C4-2B (cell line): ENCODE data around the gene OSBPL2.

Experiments
- H3K27ac ChIP-seq: fragments of 450-650 bp; 2 replicates; pipeline ENCODE4 v1.5.1; 2017
- CTCF ChIP-seq: fragments of 450-650 bp; conservative IDR thresholded peaks from 2 replicates; pipeline ENCODE4 v1.5.1; 2017; ENCODE audit warnings: mild to moderate bottlenecking
- ZFX ChIP-seq: fragments of 450-650 bp; IDR thresholded peaks from 2 replicates; pipeline ENCODE4 v1.6.1; 2017

The OSBPL2 gene

GRCh38 chr20:62201173-62202082 is 36.9 kb upstream of the OSBPL2 start:
- TF ChIP-seq ZFX (no peak), CTCF (no peak)
- H3K27ac ChIP-seq = 0 out of 2 replicates have a peak overlapping the region, but pooled peaks have one; percentile 1

- TF ChIP-seq CTCF (no peak), ZFX (no peak)
Measured at GRCh38 chr20:62202083-62202395, 36.3 kb upstream of the OSBPL2 start.

GRCh38 chr20:62202676-62203377 is 35.5 kb upstream of the OSBPL2 start:
- TF ChIP-seq ZFX = no peak
- no peak for TF ChIP-seq CTCF
- H3K27ac ChIP-seq = no peak overlapping the region

More at GRCh38 chr20:62202083-62202395, 36.3 kb upstream of the OSBPL2 start:
- H3K27ac ChIP-seq = 0 out of 2 replicates have a peak overlapping the region, but pooled peaks have one; percentile 1

GRCh38 chr20:62203378-62204030 is 34.8 kb upstream of the OSBPL2 start:
- no peak overlapping the region for H3K27ac ChIP-seq
- TF ChIP-seq CTCF (no peak), ZFX (no peak)

GRCh38 chr20:62205618-62206387 is 32.5 kb upstream of the OSBPL2 start:
- TF ChIP-seq ZFX (no peak), CTCF (no peak)
- H3K27ac ChIP-seq = no peak overlapping the region

GRCh38 chr20:62206388-62206775 is 31.9 kb upstream of the OSBPL2 start:
- no peak overlapping the region for H3K27ac ChIP-seq
- TF ChIP-seq CTCF (no peak), ZFX (no peak)
